ENCODE measurements around the gene GRK6.

Gene GRK6

DNA sequence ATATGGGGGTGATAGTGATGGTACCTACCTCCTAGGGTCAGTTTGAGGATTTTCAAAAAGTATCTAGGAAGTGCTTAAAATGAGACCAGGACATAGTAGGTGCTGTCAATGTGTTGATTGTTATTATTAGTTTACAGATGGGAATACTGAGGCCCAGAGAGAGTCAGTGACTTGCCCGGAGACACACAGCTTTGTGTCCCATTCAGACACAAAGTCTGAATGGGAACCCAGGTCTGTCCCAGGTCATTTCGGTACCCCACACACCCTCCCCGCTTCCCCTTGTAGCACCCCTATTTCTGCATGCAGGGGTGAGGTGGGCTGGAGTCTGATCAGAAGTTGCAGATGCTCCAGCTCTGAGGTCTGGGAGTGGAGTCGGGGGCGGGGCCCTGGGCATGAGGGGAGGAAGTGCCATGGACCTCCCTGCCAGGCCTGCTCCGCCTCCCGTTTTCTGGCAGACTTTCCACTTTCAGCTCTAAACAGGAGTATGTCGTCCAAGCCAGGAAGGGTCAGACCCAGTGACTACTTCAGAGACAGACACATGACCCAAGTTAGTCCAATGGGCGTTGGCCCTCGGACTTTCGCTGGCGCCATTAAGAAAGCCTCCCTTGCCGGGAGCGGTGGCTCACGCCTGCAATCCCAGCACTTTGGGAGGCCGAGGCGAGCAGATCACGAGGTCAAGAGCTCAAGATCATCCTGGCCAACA lies 50.2 kb downstream of the GRK6 start:
- TF ChIP-seq FOXP2 (optimal IDR thresholded peaks at IDR 0.05; ENCODE audit: borderline replicate concordance, extremely low read depth, extremely low read length, insufficient read depth): no peak

DNA sequence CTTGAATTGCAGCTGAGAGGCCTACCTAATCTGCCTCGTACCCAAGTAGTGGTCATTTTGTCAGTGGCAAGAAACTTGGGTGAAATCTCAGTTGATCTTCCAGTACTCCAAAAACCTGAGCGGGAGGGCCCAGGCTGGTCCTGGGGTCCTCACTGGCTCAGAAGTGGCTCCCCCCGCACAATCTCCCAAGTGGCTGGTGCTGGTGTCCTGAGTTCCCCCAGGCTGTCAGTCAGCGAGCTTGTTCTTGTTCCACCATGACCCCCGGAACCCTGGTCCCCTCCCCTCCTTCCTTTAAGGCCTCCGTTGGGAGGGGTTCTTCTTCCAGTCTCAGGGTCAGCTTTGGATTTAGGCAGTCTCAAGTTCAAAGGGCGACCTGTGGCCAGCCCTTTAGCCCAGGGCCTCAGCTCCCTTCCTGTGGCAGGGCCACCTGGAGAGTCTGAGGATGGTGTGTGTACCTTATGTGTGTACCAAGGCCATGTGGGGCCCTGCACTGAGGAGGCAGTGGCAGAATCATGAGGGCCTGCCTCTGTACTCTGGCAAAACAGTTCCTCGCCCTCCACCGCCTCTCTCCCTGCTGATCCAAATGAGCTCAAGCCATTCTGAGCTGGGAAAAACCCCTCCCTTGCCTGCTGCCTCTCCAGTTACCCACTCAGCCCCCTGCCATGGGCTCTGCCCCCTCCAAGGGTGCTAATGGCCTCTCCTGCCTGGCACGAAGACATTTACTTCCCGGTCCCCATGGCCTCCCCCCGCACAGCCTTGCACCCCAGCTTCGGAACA lies 51.4 kb downstream of the GRK6 start:
- TF ChIP-seq SIN3A (IDR thresholded peaks at IDR 0.05; ENCODE audit: borderline replicate concordance, insufficient read depth, low read length) (no peak), POLR2AphosphoS5 (IDR thresholded peaks at IDR 0.05; ENCODE audit: low read depth, low read length) (no peak), FOXP2 (optimal IDR thresholded peaks at IDR 0.05; ENCODE audit: borderline replicate concordance, extremely low read depth, extremely low read length, insufficient read depth) (no peak), TAF1 (IDR thresholded peaks at IDR 0.05; ENCODE audit: borderline replicate concordance, insufficient read depth, low read length) (no peak)
- TF ChIP-seq, protein P1, sequence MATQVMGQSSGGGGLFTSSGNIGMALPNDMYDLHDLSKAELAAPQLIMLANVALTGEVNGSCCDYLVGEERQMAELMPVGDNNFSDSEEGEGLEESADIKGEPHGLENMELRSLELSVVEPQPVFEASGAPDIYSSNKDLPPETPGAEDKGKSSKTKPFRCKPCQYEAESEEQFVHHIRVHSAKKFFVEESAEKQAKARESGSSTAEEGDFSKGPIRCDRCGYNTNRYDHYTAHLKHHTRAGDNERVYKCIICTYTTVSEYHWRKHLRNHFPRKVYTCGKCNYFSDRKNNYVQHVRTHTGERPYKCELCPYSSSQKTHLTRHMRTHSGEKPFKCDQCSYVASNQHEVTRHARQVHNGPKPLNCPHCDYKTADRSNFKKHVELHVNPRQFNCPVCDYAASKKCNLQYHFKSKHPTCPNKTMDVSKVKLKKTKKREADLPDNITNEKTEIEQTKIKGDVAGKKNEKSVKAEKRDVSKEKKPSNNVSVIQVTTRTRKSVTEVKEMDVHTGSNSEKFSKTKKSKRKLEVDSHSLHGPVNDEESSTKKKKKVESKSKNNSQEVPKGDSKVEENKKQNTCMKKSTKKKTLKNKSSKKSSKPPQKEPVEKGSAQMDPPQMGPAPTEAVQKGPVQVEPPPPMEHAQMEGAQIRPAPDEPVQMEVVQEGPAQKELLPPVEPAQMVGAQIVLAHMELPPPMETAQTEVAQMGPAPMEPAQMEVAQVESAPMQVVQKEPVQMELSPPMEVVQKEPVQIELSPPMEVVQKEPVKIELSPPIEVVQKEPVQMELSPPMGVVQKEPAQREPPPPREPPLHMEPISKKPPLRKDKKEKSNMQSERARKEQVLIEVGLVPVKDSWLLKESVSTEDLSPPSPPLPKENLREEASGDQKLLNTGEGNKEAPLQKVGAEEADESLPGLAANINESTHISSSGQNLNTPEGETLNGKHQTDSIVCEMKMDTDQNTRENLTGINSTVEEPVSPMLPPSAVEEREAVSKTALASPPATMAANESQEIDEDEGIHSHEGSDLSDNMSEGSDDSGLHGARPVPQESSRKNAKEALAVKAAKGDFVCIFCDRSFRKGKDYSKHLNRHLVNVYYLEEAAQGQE (IDR thresholded peaks at IDR 0.05; ENCODE audit: insufficient read depth in 1 of 2, low read depth in 2 of 2, low read length in 2 of 2): no peak

DNA sequence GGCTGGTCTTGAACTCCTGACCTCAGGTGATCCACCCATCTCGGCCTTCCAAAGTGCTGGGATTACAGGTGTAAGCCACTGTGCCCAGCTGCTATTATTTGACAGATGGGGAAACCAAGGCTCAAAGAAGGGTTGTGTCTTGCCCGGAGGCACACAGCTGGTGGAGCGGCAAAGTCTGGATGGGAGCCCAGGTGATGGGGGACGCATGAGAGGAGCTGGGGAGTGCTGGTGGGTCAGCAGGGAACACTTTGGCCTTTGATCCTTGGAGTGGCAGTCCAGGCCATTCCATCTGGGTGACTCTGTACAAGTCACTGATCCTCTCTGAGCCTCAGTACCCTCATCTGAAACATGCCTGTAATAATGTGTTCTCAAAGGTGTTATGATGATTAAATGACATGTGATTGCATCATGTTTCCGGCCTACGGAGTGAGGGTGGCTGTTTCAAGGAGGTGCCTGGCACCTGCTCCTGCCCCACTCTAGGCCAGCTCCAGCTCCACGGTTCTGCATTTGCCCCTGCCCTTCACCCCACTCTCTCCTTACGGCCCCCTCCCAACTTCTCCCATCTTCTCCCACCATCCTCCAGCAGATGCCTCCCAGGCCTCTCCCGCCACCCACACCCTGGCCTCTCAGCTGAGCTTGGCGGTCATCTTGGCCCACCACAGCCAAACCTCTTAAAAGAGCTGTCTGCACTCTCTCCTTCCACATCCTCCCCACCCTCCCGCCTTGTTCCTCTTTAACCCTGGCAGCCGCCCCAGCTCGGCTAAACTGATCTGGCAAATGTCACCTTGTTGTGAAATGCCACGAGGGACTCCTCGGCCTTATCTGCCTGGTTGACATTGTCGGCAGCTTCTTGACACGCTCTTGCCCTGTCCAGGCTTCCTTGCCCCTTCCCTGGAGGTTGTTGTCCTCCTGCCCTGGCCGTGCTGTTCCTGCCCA lies 52.5 kb downstream of the GRK6 start:
- TF ChIP-seq, protein P1 (IDR thresholded peaks at IDR 0.05; ENCODE audit: insufficient read depth in 1 of 2, low read depth in 2 of 2, low read length in 2 of 2): no peak
- TF ChIP-seq FOXP2 (optimal IDR thresholded peaks at IDR 0.05; ENCODE audit: borderline replicate concordance, extremely low read depth, extremely low read length, insufficient read depth) (no peak), SIN3A (IDR thresholded peaks at IDR 0.05; ENCODE audit: borderline replicate concordance, insufficient read depth, low read length) (no peak), POLR2AphosphoS5 (IDR thresholded peaks at IDR 0.05; ENCODE audit: low read depth, low read length) (no peak), TAF1 (IDR thresholded peaks at IDR 0.05; ENCODE audit: borderline replicate concordance, insufficient read depth, low read length) (no peak)

- TF ChIP-seq POLR2AphosphoS5 (IDR thresholded peaks at IDR 0.05; ENCODE audit: low read depth, low read length): no peak
- no peak for TF ChIP-seq FOXP2 (optimal IDR thresholded peaks at IDR 0.05; ENCODE audit: borderline replicate concordance, extremely low read depth, extremely low read length, insufficient read depth)
- TF ChIP-seq SIN3A (IDR thresholded peaks at IDR 0.05; ENCODE audit: borderline replicate concordance, insufficient read depth, low read length): no peak
- TF ChIP-seq, protein P1 (IDR thresholded peaks at IDR 0.05; ENCODE audit: insufficient read depth in 1 of 2, low read depth in 2 of 2, low read length in 2 of 2): no peak
- TF ChIP-seq TAF1 (IDR thresholded peaks at IDR 0.05; ENCODE audit: borderline replicate concordance, insufficient read depth, low read length): no peak
These were observed 53.3 kb downstream of the GRK6 start for GRCh38 chr5:177479774-177480173.

DNA sequence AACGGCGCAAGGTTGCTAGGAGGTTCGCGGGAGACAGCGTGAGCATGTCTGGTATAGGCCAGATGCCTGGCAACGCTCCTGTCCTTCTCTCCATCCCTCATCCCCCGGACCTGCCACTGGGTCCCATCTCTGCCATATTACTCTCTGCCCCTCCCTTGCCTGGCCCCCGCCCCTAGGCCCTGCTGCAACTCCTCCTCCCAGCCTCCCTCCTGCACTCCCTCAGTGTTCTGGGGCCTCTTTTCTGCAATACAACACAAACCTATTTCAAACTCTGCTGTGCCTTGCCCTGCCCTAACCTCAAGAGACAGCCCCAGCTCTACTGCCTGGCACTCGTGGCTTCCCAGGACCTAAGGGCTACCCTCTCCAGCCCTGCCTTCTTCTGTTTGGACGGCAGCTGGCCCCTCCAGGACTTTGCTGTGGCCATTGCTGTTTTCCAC lies 55.9 kb downstream of the GRK6 start:
- TF ChIP-seq POLR2AphosphoS5 (IDR thresholded peaks at IDR 0.05; ENCODE audit: low read depth, low read length) (0 out of 2 replicates have a peak, but pooled peaks have one; percentile 35), FOXP2 (optimal IDR thresholded peaks at IDR 0.05; ENCODE audit: borderline replicate concordance, extremely low read depth, extremely low read length, insufficient read depth) (no peak)
